B cell (primary cell): ENCODE results near the gene ARL2.

ENCODE experiments used
- CTCF ChIP-seq: fragments of 200-600 bp; IDR thresholded peaks from one replicate; pipeline ENCODE4 v1.8.0; 2022; ENCODE audit warnings: antibody characterized with exemption, mild to moderate bottlenecking
- EZH2 ChIP-seq: IDR thresholded peaks from 2 replicates; pipeline ENCODE4 v1.6.1; 2012; ENCODE audit warnings: borderline replicate concordance, low read depth, mild to moderate bottlenecking, moderate library complexity, low read length; ENCODE audit not compliant: insufficient read depth, poor library complexity, severe bottlenecking

GRCh38 chr11:64974124-64974523 lies 39.8 kb upstream of the ARL2 start:
- TF ChIP-seq CTCF = no peak
- no peak for TF ChIP-seq EZH2
